ENCODE measurements around the gene WDR55.

WDR55 gene

DNA sequence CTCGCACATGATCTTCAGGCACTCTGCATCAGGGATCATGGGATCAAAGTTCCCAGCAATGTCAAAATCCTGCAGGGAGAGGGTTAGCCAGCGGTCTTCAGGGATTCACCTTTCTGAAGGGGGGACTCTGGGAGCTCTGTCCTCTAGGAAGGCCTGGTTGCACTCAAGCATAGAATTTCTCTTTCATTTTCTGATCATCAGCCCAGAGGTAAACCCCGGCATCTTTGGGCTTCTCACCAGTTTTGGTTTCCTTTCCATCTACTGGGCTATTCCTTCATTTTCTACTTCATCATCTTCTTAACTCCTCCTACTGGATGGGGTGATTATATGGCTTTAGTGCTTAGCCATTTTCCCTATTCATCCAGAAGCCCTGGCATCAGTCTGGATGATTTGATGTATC lies 13.2 kb downstream of the WDR55 start:
- H3K4me3 ChIP-seq (ENCODE audit: low read depth, low read length), result no peak overlapping the region
- TF ChIP-seq, protein P1, sequence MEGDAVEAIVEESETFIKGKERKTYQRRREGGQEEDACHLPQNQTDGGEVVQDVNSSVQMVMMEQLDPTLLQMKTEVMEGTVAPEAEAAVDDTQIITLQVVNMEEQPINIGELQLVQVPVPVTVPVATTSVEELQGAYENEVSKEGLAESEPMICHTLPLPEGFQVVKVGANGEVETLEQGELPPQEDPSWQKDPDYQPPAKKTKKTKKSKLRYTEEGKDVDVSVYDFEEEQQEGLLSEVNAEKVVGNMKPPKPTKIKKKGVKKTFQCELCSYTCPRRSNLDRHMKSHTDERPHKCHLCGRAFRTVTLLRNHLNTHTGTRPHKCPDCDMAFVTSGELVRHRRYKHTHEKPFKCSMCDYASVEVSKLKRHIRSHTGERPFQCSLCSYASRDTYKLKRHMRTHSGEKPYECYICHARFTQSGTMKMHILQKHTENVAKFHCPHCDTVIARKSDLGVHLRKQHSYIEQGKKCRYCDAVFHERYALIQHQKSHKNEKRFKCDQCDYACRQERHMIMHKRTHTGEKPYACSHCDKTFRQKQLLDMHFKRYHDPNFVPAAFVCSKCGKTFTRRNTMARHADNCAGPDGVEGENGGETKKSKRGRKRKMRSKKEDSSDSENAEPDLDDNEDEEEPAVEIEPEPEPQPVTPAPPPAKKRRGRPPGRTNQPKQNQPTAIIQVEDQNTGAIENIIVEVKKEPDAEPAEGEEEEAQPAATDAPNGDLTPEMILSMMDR (IDR thresholded peaks at IDR 0.05; ENCODE audit: control insufficient read depth, extremely low read depth, insufficient read depth), result no peak
- DNase-seq (ENCODE audit: low read depth), result no peak

DNA sequence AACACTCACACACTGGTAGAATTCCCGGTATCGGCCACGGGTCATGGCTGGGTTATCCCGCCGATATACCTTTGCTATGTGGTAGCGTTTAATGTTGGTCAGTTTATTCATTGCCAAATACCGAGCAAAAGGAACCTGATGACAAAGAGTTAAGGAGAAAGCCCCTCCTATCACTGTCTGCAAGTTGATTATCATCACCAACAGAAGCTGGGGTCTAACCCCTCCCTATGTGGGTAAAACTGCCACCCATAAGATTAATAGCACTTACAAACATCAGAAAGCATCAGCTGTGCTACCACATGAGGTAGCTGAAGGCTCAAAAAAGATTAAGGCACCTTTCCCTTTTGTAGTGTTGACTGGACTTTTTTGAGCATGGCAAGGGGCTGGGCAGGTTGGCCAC lies 14.3 kb downstream of the WDR55 start:
- no peak for DNase-seq (ENCODE audit: low read depth)
- TF ChIP-seq, protein P1 (IDR thresholded peaks at IDR 0.05; ENCODE audit: control insufficient read depth, extremely low read depth, insufficient read depth), result no peak

DNA sequence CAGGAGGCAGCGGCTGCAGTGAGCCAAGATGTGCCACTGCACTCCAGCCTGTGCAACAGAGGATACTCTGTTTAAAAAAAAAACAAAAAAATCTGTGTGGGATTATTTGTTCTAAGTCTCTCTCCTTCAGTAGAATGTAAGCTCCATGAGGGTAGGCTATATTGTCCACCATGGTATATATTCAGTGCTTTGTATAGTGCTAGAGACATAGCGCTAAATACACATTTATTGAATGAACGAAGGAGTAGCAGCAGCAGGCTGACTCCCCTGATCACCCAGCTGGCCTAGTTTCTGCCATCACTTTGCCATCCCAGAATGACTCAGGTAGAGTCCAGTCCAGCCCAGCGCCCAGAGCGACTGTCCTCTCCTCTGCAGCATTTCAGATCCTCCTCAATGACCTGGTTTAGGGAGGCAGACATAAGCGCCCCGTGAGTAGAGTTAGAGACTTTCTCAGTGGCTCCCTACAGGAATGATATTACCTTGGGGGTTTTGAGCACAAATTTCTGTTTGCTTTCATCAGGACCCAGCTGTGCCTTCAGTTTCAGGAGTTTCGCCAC lies 25.8 kb downstream of the WDR55 start:
- DNase-seq (ENCODE audit: low read depth), result no peak
- H3K4me3 ChIP-seq (ENCODE audit: low read depth, low read length), result peak overlapping the region; percentile 98
- TF ChIP-seq, protein P1 (IDR thresholded peaks at IDR 0.05; ENCODE audit: control insufficient read depth, extremely low read depth, insufficient read depth), result no peak

More for the DNA sequence above, 14.3 kb downstream of the WDR55 start:
- no peak overlapping the region for H3K4me3 ChIP-seq (ENCODE audit: low read depth, low read length)

DNA sequence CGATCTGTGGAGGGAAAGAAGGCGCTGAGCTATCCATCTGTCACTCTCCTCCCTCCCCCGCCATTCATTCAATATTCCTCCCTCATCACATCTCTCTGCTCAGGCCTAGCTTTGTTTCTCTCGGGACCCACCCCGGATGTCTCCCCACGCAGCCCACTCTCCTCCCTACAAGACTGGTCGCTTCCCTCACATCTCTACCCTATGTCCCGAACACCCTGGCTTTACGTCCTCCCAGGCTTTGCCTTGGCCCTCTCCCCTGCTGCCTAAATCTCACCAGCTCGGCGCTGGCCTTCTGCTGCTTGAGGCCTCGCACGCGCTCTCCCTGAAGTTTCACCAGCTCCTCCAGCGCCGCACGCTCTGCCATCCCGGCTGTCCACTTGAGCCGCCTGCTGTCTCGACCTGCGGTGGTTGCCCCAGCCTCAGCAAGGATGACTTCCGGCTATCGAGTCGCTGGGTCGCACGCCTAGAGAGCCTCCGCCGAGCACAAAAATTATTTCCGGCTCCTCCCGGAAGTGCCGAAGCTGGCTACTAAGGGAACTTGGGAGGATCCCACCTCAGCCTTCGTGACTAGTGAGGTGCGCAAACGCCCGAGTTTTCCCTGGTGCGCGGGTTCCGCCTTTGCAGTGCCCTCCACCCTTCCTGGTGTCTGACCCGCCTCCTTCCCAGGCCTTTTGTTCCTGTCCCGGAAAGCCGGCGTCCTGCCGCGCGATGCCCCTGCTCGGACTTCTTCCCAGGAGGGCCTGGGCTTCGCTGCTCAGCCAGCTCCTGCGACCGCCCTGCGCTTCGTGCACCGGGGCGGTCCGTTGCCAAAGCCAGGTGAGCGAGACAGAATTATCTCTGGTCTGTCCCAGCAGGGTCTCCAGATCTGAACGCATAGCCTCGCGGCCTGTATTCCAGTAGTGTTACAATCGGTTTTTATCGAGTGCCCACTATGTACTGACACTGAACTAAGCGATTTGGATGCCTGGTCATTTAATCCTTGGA lies 26.5 kb downstream of the WDR55 start, which contains the start of the genes HARS1 and HARS2:
HARS1 (minus strand) TSS at position 430 of the 984 bp plus-strand sequence; CDS start at position 364, 66 bp downstream.
HARS2 (plus strand) TSS at position 515 of the 984 bp plus-strand sequence; CDS start at position 709, 194 bp downstream.
- TF ChIP-seq, protein P1 (IDR thresholded peaks at IDR 0.05; ENCODE audit: control insufficient read depth, extremely low read depth, insufficient read depth), result no peak
- H3K4me3 ChIP-seq (ENCODE audit: low read depth, low read length), result peak within 1 kb of the TSS; percentile 98
- peak; percentile 94 for DNase-seq (ENCODE audit: low read depth)

DNA sequence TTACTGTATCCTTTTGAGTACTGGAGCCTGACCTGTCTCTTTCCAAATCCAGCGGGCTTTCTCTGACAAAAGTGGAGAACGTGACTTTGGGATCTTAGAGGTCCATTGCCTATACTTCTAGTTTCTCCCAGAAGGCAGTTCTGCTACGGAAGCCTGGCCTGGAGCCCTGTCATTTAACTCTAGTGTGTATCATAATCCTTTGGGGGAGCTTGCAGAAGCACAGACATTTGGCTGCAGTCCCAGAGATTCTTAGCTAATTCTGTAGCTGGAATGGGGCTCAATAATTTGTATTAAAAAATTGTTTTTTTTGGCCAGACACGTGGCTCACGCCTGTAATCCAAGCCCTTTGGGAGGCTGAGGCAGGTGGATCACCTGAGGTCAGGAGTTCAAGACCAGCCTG lies 29.6 kb downstream of the WDR55 start:
- H3K4me3 ChIP-seq (ENCODE audit: low read depth, low read length), result no peak overlapping the region
- TF ChIP-seq, protein P1 (IDR thresholded peaks at IDR 0.05; ENCODE audit: control insufficient read depth, extremely low read depth, insufficient read depth), result no peak

DNA sequence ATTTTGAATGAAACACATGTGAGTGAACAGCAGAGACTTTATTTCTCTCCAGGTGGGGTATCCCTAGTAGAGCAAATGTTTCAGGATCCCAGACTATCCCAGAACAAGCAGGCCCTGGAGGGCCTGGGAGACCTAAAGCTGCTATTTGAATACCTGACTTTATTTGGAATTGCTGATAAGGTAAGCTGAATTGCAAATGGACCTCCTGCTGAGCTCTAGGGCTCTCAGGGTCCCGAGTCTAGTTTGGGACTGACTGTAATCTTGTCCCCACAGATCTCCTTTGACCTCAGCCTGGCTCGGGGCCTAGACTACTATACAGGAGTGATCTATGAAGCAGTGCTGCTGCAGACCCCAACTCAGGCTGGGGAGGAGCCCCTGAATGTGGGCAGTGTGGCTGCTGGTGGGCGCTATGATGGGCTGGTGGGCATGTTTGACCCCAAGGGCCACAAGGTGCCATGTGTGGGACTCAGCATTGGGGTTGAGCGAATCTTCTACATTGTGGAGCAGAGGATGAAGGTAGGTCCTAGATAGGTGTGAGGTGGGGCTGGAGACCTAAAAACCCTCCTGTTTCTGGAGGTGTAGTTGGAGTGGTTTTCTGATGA lies 32.3 kb downstream of the WDR55 start:
- TF ChIP-seq, protein P1 (IDR thresholded peaks at IDR 0.05; ENCODE audit: control insufficient read depth, extremely low read depth, insufficient read depth), result no peak
- no peak for DNase-seq (ENCODE audit: low read depth)
- H3K4me3 ChIP-seq (ENCODE audit: low read depth, low read length), result no peak overlapping the region

More for the DNA sequence above, 29.6 kb downstream of the WDR55 start:
- no peak for DNase-seq (ENCODE audit: low read depth)
